NAMALWA (cell line): ENCODE data around the gene P4HTM.

Experiments
- DNase-seq: peaks from one replicate; pipeline ENCODE4 v3.0.0-alpha.2; 2015; ENCODE audit warnings: low spot score

The P4HTM gene

DNA sequence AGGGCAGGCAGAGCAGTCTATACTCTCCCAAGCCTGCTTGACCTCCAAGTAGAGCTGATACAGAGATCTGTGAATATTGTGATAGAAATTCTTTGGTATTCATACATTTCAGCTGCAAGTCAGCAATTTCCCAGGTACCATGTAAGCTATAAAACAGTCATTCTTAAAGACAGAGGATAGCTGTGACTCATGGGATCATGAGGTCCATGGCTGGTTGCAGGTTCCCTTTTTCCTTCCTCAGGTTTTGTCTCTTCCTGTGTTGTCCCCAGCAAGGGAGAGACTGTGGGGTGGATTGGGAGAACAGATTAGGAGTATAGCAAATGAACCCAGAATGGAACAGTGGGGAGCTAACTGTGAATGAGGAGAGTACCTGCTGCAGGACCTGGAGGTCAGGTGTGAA, 5.4 kb upstream of the P4HTM start:
- no peak for DNase-seq

DNA sequence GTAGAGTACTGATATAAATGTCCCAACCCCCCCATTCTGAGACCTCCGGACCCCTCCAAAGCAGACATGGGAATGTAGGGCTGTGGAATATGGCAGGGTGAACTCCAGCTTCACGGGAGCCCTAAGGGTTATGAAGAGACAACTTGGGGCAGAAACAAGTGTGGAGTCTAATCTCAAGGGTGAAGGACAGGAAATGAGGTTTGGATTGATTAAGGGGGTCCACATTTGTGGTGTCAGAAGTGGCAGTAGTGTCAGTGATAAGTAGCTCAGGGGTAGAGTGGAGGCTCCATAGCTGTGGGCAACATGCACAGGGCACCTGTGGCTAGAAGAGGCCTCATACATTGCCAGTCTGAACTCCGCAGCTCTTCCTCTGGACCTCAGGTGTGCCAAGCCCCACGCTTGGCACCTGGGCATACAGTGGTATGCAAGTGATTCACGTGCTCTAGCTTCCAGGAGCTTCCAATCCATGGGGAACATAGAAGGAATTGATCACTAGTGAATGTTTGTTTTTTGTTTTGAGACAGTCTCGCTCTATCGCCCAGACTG, 4.1 kb upstream of the P4HTM start:
- no peak for DNase-seq

DNA sequence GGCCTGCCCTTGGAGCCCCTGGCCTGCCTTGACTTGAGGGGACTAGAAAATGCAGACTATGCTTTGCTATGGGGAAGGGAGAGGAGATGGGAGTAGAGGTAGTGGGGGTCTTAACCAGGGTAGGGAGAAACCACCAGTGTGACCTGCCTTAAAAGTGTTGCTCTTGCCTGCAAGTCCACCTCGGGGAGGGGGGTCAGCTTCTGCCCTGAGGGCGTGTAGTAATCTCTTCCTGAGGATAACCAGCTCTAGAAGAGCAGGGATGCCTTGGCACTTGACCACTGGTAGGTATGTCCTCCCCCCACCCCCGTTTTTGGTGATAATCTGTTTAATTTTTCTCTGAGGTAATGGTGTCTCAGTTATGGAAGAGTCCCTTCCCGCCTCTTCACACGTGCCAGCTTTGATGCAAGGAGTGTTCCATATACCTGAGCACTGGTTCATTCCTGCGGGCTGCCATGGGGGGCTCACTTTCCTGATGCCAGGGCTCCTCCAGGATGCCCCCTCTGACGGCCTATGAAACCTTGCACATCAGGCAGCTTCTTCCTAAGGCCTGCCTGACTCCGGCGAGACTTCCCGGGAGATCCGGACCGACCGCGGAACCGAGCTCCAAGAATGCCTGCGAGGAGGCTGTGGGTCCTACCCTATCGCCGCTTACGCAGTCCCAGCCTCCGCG, 780 bp upstream of the P4HTM start:
- DNase-seq: no peak

DNA sequence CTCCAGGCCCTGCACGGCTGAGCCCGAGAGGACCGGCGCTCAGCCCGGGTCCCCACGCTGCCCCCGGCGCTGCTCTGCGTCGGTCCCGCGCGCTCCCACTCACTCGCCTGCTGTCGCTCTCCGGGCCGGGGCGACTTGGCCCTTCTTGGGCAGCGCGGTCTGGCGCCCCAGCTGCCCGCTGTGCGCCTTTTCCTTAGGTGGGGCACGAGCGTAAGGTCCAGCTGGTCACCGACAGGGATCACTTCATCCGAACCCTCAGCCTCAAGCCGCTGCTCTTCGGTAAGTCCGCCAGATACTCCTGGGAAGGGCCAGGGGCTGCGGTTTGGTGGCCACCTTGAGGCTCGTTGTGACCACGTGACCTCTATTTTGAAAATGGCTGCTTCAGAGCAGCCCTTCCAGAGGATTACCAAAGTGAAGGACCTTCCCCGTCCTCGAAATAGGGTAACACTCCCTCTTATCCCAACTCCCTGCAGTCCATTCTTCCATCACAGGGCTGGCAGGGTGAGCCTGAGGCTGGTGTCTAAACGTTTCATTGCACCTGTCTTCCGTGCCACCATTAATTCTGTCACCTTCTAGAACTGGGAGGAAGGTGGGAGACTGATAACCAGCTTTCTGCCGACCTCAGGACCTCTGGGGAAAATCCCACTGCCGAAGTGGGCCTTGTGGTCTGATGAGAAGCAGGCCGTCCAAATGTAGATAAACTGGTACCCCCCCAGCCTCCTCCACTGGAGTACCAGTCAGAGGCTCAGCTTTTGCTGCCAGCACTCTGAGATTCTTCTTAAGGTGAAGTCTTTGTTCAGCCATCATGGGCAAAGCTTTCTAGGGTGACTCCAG, 812 bp downstream of the P4HTM start:
- DNase-seq: no peak

DNA sequence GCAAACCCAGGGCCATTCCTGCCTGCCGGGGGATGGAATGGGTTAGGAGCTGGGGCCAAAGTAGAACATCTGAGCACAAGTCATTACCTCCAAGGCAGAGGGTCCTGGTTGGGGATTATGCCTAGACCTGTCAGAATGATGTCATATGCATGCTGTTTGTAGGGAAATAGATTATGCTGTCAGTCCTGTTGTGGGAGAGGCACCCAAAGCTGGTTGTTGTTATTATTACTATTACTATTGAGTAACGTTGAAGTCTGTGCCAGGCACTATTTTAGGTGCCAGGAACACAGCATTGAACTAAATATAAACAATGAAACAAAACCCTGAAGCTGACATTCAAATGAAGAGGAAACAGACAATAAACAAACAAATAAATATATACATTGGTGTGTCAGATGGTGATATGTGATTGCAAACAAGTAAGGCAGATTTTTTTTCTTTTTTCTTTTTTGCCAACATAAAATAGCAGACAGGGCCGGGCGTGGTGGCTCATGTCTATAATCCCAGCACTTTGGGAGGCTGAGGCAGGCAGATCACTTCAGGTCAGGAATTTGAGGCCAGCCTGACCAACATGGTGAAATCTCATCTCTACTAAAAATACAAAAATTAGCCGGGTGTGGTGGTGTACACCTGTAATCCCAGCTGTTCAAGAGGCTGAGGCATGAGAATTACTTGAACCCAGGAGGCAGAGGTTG, 2.0 kb downstream of the P4HTM start:
- DNase-seq: no peak

DNA sequence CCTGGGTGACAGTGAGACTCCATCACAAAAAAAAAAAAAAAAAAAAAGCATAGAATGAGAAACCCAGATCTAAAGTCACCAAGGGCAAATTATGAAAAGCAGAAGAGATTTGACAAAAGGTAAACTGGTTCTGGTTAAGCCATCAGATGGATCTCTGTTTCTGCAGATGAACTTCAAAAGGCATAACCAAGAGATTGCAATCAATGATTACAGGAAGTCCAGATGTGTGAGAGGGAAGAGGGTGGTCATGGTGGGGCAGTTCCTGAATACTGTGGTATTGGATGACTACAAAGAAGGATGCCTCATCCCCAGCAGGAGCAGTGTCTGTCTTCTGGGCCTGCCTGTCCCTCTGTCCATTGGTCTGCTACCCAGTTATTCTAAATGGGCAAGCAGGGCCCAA, 3.8 kb downstream of the P4HTM start:
- DNase-seq: no peak

DNA sequence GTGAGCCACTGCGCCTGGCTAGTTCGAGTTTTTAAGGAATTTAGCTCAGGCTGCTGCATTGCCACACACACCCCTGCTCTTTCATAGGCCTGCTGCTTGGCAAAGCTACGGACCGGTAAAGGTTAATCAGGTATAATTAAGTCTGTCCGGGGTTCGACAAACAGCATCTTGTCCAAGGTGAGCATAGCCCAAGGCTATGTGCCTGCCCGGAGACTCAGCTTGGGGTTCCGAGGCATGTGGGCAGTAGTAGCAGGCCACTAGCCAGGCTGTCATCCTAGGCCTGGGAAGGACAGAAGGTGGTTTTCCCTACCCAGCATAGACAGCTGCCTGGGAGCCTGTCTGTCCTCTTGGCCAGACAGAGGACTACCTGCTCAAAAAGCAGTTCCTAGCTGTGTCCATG, 6.6 kb downstream of the P4HTM start:
- DNase-seq: no peak

DNA sequence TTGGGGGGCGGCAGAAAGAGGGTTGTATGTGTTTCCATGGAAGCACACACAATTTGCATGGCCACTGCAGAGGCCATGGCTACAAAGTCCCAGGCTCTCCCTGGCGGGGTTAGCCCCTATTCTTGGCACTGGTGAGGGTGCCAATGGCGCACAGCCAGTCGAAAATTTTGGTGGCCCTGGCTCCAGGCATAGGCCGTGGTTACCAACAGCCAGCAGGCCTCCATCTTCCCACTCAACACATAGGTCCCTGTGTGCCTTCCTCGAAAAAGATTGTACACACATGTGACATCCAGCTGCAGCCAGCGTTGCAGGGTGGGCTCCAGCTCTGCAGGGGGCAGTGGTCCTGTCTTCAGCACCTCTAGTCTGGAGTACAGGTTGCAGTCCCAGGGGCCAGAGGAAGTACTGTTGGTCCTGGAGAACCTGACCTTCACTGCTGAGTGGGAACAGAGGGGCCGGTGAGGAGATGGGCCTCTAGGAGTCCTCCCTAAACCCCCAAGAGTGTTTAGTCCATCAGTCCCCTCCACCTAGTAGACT, 7.1 kb downstream of the P4HTM start:
- DNase-seq: no peak

DNA sequence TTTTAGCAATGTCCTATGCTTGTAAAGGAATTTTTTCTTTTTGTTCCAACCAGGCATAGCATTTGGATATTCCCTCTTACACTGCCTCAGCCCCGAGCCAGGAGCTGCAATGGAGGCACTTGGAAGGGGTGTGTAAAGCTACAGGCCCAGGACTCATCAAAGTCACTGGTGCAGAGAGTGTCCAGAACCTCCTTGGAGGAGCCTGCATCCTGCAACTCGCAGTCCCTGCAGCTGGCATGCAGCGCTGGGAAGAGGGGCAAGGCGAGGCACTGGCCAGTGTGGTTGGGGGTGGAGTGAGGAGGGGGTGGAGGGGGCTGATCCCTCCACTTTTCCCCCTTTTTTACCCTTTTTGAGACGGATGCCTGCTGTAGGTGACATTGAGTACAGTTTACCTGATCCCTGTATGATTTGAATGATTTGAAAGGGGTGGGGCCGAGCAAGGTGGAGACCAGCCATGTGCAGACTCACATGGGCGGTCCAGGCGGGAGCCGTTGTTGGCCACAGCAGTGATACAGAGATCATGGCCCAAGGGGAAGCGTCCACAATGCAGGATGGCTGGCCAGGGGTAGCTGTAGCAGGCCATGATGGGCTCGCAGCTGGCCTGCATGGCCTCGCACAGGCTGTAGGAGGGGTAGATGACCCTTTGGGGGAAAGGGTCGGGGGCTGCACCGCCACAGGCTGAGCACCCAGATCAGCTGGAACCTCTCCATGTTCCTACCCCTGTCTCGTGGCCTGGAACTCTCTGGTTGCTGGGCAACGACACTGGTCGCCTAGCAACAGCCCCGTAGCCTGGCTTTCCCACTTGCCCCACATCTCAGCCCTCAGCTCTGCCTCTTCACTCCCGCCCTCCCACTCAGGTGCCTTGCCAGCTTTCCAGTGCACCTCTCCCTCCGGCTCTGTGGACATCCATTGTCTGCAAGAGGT, 7.9 kb downstream of the P4HTM start:
- no peak for DNase-seq

DNA sequence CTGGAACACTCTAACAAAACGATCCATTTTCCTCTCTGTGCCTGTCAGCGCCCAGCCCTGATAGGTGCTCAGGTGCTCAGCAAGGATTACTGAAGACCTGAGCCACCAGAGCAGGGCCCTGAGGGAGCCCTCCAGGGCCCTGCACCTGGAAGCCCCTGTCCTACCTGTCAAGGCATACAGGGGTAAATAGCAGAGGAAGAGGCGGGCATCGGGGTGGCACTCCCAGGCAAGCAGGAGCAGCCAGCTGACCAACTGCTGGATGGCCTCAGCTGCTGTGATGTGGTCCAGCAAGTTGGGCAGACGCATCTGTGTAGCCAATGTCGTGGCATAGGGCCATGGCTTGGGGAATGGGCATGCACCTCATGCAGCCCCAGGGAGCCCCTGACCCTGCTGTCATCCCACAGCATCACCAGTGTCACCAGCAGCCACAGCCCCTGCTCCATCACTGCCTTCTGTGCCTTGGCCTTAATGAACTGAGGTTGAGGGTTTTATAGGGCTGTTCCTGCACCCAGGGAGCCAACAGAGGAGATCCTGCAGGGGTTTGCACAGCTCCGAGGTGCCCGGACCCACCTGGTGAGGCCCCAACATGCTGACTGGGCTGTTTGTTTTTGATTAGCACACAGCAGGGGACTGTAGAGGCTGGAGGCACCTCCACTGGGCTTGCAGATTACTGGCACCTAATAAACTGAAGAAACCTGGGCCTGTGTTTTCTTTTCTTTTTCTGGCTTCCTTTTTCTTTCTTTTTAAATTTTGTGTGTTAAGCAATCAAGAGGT, 9.2 kb downstream of the P4HTM start:
- no peak for DNase-seq

DNA sequence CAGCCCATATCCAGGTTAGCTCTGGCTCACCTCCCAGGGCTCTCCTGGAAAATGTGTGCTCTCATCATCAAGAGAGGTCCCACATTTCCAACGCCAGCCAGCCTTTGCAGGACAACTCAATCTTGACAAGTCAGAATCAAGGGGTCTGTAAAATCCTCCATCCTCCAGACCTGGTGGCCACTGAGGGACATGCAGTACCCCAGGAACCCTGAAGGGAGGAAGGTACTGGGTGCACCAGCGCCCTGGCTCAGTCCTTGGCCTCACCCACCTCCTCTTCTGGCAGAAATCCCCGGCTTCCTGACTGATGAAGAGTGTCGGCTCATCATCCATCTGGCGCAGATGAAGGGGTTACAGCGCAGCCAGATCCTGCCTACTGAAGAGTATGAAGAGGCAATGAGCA, 11.1 kb downstream of the P4HTM start:
- DNase-seq: no peak

DNA sequence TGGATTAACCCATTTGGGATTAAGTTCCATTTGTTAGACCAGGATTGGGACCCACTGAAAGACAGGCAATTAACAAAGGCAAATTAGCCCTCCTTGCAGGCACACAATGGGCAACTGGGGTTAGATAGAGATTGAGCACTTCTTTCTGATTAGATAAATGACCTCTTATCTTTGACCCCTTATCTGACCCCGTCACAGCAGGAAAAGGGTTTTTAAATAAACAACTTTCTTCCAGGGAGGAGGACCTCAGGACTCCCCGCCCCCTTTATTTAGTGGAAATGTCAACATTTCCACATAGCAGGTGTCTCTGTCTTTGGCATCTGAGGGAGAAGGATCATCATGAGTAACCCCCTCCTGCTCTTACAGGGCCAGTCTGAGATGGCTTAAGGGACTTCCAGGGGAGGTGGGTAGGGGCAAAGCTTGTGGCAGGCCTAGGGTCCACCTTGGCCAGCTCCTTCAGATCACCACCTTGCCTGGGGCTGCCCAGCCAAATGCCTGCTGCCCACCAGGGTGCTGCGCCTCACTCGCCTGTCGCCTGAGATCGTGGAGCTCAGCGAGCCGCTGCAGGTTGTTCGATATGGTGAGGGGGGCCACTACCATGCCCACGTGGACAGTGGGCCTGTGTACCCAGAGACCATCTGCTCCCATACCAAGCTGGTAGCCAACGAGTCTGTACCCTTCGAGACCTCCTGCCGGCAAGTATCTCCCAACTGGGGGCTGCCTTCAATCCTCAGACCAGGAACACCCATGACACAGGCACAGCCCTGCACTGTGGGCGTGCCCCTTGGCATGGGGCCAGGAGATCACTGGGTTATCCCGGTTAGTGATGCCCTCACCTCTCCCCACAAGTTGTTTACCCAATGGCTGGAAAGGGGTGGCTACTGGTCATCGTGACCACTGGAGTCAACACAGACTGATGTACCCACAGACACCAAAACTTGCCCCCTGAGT, 14.6 kb downstream of the P4HTM start:
- no peak for DNase-seq

DNA sequence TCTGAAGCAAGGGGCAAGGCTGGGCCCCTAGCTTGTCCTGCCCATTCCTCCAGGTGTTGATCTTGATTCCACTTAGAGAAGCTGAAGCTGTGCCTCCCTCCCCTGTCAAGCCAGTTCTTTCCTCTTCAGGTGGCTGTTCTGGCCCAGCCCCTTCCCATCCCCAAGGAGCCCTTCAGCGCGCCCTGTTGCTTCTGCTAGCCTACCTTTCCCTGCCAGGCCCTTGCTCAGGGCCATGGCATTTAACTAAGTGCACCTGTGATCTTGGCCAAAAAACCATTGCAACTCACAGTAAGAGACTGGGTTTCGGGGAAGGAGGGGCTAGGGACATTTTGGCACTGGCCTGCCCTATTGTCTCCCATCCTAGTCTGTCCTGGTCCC, 15.3 kb downstream of the P4HTM start:
- DNase-seq: no peak

DNA sequence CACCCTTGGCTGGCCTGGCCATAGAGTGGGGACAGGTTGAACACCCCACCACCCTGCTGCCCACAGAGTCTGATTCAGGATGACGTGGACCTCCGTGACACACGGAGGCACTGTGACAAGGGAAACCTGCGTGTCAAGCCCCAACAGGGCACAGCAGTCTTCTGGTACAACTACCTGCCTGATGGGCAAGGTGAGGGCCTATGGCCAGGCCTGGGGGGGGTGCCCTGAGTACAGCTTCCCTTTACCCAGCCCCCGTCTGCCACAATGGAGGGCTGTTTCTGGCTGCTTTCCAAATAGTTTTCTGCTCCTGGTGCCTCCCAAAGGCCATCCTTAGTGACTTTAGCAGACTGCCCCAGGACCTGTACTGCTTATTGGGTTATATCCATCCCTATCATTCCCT, 16.0 kb downstream of the P4HTM start:
- DNase-seq: no peak

DNA sequence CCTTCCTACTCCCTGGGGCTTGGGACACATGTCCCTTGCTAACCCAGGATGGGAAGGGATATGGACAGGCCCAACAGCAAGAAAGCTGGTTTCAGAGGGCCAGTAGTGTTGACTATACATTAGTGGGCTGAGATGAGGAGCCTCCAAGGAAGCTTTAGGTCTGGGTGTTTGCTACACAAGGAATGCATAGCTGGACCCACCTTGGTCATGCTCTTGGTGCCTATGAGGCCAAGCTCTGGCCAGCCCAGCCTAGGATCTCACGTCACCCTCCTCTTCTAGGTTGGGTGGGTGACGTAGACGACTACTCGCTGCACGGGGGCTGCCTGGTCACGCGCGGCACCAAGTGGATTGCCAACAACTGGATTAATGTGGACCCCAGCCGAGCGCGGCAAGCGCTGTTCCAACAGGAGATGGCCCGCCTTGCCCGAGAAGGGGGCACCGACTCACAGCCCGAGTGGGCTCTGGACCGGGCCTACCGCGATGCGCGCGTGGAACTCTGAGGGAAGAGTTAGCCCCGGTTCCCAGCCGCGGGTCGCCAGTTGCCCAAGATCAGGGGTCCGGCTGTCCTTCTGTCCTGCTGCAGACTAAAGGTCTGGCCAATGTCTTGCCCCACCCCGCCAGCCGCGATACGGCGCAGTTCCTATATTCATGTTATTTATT, 16.5 kb downstream of the P4HTM start:
- no peak for DNase-seq

DNA sequence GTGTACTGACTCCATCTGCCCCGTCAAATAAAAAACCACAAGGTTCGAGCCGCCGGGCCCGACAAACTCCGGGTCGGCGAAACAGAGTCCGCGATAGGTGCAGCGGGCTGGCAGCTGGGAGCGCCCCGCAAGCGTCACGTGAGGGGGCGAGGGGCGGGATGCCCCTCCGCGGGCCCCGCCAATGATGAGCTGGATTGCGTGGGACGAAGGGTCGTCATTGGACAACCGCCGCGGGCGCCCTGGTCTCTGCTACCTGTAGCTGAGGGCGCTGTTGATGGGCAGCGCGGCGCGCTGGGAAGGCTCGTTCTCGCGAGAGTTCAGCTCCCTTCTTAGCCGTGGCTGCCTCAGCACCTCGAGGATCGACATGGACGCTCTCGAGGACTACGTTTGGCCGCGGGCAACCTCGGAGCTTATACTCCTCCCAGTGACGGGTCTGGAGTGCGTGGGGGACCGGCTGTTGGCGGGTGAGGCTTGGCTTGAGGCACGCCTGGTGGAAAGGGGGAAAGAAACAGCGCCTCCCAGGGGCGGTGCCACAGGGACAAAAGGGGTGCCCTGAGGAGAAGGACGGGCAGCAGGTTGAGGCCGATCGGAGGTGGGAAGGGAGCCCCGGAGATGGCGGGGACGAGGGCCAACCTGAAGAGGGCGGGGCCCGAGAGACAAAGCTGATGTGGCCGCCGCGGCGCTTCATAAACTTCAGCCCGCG, 17.2 kb downstream of the P4HTM start, which contains the start of gene WDR6:
Gene WDR6, plus strand, starts transcription at position 324 of the 703 bp plus-strand sequence. Its CDS starts 41 bp downstream, at position 365.
- peak; percentile 90 for DNase-seq

DNA sequence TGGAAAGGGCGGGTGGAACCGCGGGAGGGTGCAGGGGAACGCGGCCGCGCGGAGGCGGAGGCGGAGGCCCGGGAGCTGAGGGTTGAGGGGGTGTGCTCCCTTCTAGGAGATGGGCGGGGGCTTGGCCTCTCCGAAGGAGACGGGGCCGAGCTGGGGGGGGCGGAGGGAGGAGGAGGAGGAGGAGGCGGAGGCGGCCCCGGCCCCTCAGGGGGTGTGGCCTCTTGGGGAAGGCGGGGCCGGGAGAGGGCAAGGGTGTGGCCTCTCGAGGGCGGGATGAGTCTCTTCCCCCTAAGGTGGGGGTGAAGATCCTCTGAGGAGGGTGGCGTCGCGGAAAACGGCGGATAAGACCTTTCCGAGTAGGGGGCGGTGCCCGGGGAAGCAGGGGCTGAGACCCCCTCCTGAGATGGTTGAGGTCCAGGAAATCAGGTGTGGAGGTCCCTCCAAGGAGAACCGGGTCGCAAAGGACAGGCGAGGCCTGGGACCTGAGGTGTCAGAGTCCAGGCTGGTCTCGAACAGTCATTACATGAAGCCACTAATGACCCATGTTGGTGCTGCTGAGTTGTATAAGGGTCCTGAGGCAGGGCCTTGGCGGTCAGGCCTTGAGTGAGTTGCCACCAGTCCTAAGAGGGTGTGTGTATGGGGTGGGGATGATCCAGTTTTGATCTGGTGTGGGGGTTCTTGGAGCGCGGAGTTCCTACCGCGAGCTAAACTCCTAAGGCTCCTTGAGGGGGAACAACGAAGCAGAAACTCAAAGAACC, 17.9 kb downstream of the P4HTM start:
- DNase-seq: peak; percentile 79
